ENCODE results near the gene MT1H.

GRCh38 chr16:56632848-56633365 lies 36.7 kb upstream of the MT1H start:
- TF ChIP-seq MTA1 (IDR thresholded peaks at IDR 0.05; ENCODE audit: borderline replicate concordance) = no peak
- TF ChIP-seq FOS (IDR thresholded peaks at IDR 0.05; ENCODE audit: extremely low read depth, insufficient read length) = no peak
- TF ChIP-seq FOXK1 (CRISPR knock-in tag; IDR thresholded peaks at IDR 0.05; ENCODE audit: borderline replicate concordance) = no peak
- no peak for TF ChIP-seq HINFP (tag; conservative IDR thresholded peaks at IDR 0.05; ENCODE audit: low read depth)
- no peak for TF ChIP-seq ZBTB43 (CRISPR knock-in tag; IDR thresholded peaks at IDR 0.05)
- TF ChIP-seq POLR2A (conservative IDR thresholded peaks at IDR 0.05) = no peak
- TF ChIP-seq USF2 (CRISPR knock-in tag; IDR thresholded peaks at IDR 0.05) = no peak
- no peak for TF ChIP-seq HDAC2 (IDR thresholded peaks at IDR 0.05)
- TF ChIP-seq RBFOX2 (IDR thresholded peaks at IDR 0.05; ENCODE audit: low read depth, low read length) = no peak
- TF ChIP-seq MYC (IDR thresholded peaks at IDR 0.05; ENCODE audit: low read depth, low read length) = no peak
- TF ChIP-seq MYC (CRISPR knock-in tag; IDR thresholded peaks at IDR 0.05; ENCODE audit: borderline replicate concordance, low read depth) = no peak

All from K562 (cell line).